ENCODE measurements around the gene SLCO2B1. TPM values are rescaled to one million over a fixed set of nuclear protein-coding genes. Genes with fewer than 3 reads are reported as not detected.
A peak's percentile ranks its signal among the peaks of the same experiment; 100 is the strongest.
"Not testable (repeated sequence)": the region's sequence is repeated elsewhere in the genome, so short reads cannot be mapped to it uniquely, and the experiment has no call there.

Gene SLCO2B1, protein sequence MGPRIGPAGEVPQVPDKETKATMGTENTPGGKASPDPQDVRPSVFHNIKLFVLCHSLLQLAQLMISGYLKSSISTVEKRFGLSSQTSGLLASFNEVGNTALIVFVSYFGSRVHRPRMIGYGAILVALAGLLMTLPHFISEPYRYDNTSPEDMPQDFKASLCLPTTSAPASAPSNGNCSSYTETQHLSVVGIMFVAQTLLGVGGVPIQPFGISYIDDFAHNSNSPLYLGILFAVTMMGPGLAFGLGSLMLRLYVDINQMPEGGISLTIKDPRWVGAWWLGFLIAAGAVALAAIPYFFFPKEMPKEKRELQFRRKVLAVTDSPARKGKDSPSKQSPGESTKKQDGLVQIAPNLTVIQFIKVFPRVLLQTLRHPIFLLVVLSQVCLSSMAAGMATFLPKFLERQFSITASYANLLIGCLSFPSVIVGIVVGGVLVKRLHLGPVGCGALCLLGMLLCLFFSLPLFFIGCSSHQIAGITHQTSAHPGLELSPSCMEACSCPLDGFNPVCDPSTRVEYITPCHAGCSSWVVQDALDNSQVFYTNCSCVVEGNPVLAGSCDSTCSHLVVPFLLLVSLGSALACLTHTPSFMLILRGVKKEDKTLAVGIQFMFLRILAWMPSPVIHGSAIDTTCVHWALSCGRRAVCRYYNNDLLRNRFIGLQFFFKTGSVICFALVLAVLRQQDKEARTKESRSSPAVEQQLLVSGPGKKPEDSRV
- not detected in 2 replicates for total RNA-seq (2014; rRNA removed; shearing (Covaris generic))

DNA sequence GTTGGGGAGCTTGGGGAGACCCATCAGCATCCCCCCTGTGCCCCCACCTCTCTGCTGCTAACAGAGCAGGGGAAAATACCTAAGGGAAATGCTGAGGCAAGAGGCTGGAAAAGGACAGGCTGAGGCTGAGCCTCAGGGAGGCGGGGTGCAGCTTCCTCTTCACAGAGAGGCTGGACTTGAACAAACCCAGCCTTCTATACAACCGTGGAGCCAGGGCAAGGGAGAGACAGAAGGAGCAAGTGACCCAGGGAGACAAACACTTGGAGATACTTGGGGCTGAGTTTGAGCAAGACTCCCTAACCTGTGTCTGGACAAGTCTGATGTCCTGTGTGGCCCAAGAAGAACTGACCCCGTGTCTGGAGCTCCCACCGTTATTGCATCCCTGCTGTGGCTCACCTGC, at the start of gene SLCO2B1:
Gene SLCO2B1, plus strand, starts transcription at position 229 of the 400 bp plus-strand sequence. CDS start 275 bp downstream, outside the sequence.
- in situ Hi-C loops (cut with HindIII; ENCODE audit: low sequenced_read_pairs) = no loop called here
- DNase-seq (ENCODE audit: low spot score) = no peak

DNA sequence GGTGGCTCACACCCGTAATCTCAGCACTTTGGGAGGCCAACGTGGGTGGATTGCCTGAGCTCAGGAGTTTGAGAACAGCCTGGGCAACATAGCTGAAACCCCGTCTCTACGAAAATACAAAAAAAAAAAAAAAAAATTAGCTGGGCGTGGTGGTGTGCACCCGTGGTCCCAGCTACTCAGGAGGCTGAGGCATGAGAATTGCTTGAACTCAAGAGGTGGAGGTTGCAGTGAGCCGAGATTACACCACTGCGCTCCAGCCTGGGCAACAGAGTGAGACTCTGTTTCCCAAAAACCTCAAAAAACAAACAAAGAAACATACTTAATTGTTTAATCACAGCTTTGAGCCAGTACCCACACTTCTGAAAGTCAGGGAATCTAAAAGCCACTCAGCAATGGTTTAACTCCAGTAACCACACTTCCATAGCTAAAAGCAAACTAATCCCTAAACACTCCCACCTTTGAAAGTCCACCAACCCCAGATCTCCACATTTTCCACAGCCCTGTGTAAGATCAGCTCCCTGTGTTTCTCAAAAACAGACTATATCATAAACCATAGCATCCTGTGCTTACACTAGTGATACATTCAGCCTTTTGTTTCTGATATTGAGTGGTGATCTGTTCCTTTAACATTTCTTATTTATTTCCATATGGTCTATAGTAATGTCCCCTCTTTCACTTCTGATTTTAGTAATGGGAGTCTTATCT, 49.3 kb upstream of the SLCO2B1 start:
- in situ Hi-C loops (cut with HindIII; ENCODE audit: low sequenced_read_pairs) = no loop called here
- DNase-seq (ENCODE audit: low spot score) = no peak

DNA sequence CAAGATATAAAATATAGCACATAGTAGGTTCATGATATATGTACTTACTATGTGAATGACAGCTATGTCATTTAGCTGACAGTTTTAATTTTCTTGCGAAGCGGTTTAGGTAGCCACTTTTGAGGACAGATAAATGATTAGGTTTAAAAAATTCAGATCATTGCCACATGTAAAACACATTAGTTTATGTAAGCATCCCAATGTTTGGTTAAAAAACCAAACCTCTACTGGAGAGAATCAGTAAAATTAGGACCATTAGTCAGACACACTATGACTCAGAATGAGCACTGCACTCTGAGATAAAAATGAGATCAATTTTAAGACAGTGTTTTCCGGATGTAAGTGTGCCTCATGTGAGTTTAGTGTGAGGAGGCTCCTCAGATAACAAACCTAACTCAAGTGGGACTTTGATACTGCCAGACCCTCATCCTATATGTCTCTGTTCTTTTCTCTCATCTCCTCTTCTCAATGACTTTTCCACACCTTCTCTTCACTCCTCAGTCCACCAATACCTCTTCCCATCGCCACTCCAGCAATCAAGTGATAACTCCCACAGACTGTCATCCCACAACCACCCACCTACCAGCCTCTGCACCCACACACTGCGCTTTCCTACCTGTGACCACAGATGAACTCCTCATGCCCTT, 47.4 kb upstream of the SLCO2B1 start:
- DNase-seq (ENCODE audit: low spot score) = no peak
- in situ Hi-C loops (cut with HindIII; ENCODE audit: low sequenced_read_pairs) = no loop called here

DNA sequence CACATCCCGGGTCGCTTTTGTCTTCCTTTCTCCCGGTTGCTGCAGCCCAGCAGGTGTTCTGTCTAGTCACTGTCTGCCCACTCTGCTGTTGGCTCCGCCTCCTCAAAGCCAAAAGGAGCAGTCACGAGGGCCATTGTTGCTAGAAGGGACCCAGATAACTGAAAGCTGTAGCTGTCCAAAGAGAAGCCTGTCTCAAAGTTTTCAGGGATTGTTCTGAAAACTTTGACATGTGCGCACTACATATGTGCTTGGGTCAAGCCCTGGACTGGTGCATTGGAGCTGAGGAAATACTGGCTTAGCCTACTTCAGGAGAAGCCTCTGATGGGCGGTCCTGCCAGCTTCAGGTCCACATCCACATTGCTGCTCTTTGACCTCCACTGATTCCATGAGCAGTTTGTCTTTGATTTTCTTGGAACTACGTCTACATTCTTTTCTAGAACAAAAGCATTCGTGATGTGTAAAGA, 45.4 kb upstream of the SLCO2B1 start:
- in situ Hi-C loops (cut with HindIII; ENCODE audit: low sequenced_read_pairs) = no loop called here
- DNase-seq (ENCODE audit: low spot score) = no peak

DNA sequence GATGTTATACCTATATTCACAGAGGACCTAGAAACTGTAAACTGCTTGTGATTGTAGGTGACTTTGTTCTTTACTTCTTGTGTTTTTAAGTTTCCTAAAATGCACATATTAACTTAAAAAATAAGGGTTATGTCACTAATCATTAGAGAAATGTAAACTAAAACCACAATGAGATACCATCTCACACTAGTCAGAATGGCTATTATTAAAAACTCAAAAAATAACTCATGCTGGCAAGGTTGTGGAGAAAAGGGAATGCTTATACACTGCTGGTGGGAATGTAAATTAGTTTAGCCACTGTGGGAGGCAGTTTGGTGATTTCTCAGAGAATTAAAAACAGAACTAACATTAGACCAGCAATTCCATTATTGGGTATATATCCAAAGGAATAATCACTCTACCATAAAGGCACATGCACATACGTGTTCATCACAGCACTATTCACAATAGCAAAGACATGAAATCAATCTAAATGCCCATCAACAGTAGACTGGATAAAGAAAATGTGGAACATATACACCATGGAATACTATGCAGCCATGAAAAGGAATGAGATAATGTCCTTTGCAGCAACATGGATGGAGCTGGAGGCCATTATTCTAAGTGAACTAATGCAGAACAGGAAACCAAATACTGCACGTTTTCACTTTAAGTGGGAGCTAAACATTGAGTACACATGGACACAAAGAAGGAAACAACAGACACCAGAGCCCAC, 44.8 kb upstream of the SLCO2B1 start:
- DNase-seq (ENCODE audit: low spot score); in situ Hi-C loops (cut with HindIII; ENCODE audit: low sequenced_read_pairs): not testable (repeated sequence)

DNA sequence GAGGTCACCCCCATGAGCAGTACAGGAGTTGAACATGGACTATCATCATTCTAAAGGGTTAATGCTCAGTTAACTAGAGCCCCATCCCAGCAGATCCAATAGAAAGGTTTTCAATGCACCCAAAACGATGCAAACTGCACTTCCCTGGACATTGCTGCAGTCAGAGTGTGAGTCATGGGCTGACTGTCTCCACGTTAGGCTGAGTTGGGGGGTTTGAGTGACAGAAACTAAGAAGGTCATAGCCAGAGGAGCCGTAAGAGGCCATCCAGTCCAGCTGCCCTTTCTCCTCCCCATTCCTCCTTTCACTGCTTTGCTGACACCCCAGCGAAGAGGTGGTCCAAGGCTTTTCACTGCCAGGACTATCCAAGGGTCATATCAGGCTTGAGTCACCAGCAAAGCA, 43.7 kb upstream of the SLCO2B1 start:
- in situ Hi-C loops (cut with HindIII; ENCODE audit: low sequenced_read_pairs) = no loop called here
- no peak for DNase-seq (ENCODE audit: low spot score)

DNA sequence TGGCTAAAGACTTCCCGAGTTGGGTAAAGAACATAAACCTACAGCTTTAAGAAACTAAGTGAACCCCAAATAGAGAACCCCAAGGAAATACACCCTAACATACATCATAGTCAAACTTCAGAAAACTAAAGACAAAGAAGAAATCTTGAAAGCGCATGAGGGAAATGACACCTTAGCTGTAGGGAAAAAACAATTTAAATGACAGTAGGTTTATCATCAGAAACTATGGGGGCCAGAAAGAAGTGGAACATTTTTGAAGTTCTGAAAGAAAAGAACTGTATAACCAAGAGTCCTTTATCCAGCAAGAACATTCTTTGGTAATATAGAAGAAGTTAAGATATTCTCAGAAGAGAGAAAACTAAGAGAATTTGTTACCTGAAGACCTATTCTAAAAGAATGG, 38.7 kb upstream of the SLCO2B1 start:
- no peak for DNase-seq (ENCODE audit: low spot score)
- in situ Hi-C loops (cut with HindIII; ENCODE audit: low sequenced_read_pairs) = no loop called here

DNA sequence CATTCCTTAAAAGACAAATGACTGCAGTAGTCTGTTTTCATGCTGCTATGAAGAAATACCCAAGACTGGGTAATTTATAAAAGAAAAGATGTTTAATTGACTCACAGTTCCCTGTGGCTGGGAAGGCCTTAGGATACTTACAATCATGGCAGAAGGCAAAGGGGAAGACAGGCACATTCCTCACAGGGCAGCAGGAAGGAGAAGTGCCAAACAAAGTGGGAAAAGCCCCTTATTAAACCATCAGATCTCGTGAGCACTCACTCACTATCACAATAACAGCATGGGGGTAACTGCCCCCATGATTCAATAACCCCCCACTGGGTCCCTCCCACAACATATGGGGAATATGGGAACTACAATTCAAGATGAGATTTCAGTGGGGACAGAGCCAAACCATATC, 37.9 kb upstream of the SLCO2B1 start:
- in situ Hi-C loops (cut with HindIII; ENCODE audit: low sequenced_read_pairs) = no loop called here
- no peak for DNase-seq (ENCODE audit: low spot score)

DNA sequence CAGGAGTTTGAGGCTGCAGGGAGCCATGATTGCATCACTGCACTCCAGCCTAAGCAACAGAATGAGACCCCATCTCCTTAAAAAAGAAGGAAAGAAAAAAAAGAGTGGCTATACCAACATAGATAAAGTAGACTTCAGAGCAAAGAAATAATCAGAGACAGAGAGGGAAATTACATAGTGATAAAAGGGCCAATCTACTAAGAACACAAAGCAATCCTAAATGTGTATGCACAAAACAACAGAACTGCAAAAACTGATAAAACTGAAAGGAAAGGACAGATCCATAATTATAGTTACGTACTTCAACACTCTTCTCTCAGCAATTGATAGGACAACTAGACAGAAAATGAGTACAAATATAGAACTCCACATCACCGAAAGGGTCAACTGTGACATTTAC, 36.4 kb upstream of the SLCO2B1 start:
- in situ Hi-C loops (cut with HindIII; ENCODE audit: low sequenced_read_pairs) = no loop called here
- no peak for DNase-seq (ENCODE audit: low spot score)

DNA sequence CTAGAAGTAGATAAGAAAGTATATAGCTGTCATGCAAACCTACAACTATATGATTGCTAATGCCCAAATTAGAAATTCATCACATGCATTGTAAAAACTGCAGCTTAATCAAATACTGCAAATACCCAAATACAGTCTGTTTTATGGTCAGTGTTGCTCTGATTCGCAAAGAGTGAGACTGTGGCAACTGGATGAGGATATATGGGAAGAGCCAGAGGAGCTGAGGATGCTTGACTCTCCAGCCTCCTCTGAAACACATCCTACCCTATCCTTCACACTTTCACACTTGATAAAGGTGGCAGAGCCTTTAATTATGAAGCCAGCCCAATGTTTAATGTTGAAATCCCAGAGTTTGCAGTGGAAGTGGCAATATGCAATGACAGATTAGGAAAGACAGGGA, 32.3 kb upstream of the SLCO2B1 start:
- in situ Hi-C loops (cut with HindIII; ENCODE audit: low sequenced_read_pairs) = no loop called here
- no peak for DNase-seq (ENCODE audit: low spot score)

DNA sequence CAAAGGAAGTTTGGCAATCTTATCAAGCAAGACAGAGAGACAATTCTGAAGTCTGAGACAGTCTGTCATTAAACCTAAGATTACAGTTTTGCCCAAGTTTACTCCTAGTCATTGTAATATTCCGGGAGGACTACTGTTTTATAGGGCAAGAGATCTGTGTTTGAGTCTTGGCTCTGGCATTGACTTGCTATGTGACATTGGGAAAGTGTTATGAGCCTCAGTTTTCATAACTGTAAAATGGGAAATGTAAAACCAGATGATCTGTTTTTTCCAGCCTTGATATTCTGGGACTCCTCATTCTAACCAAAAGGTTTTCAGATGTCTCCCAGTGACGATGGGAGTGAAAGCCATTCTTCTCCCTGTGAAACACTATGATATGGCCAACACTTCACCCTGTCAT, 24.3 kb upstream of the SLCO2B1 start:
- in situ Hi-C loops (cut with HindIII; ENCODE audit: low sequenced_read_pairs) = no loop called here
- no peak for DNase-seq (ENCODE audit: low spot score)

DNA sequence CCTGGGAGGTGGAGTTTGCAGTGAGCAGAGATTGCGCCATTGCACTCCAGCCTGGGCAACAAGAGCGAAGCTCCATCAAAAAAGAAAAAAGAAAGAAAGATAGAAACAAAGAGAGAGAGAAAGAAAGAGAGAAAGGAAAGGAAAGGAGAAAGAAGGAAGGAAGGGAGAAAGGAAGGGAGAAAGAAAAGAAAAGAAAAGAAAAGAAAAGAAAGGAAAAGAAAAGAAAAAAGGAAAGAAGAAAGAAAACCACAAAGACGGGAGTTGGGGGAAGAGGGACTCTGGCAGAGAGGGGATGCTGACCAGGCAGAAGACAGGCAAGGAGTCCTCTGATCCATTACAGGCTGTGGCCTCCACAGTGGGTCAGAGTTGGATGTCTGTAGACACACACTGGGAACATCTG, 18.8 kb upstream of the SLCO2B1 start:
- DNase-seq (ENCODE audit: low spot score) = no peak
- in situ Hi-C loops (cut with HindIII; ENCODE audit: low sequenced_read_pairs) = no loop called here

DNA sequence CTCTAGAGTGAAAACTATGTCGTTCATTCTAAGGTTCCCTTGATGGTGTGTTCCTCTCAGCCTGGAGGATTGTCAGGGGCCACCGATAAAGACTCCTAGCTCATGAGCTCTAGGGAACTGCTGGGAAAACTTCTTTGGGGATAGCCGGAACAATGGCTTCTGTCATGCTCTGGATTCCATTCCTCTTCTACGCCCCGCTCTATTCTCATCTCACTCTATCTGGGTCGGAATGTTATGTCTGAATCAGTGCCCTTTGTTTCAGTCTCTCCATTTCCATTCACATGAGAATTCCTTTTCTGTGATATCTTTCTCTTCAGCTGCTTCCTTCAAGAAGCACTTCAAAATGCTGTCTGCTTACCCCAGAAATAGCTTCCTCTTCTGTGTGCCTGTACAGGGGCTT, 16.9 kb upstream of the SLCO2B1 start:
- DNase-seq (ENCODE audit: low spot score) = no peak
- in situ Hi-C loops (cut with HindIII; ENCODE audit: low sequenced_read_pairs) = no loop called here

DNA sequence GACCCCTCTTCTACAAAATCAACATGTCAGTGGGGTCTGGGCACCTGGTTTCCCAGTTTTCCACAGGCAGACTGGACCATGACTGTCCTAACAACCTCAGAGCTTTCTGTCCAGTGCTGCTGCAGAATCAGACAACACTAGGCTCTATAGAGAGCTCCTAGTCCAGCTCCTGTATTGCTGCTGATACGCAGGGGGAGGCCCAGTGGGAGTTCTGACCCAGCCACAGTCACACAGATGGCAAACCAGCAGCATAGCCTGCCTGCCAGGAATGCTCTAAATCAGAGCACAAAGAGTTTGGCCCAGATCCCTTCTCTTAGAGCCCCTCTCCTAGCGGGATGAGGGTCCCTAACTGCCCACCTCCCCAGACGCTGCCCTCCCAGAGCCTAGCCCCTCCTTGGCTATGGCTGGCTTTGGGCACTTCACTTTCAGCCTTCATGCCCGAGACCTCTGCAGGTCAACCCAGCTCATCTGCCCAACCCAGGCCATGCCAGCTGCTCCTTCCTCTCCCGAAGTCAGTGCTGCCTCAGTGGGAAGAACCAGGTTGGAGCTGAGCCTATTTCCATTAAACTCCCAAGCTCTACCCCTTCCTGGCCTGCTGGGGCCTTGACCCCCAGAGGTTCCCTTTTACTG, 15.8 kb upstream of the SLCO2B1 start:
- peak; percentile 89 for DNase-seq (ENCODE audit: low spot score)
- in situ Hi-C loops (cut with HindIII; ENCODE audit: low sequenced_read_pairs) = no loop called here

DNA sequence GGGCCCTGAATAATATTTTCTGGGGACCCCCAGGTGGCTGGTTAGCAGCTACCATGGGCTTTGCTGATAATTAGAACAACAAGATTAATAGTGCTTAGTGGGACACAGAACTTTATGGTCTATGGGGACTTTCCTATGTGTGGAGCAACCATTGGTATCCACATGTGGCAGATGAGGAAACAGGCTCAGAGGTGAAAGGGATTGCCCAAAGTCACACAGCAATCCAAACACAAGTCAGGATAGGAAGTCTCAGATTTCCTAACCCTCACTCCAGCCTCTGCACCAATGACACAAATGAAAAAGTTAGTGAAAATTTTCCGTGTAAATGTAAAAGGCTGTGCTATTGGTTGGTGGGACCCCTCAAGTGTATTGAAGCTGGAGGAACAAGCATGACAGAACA, 15.3 kb upstream of the SLCO2B1 start:
- in situ Hi-C loops (cut with HindIII; ENCODE audit: low sequenced_read_pairs) = no loop called here
- peak; percentile 13 for DNase-seq (ENCODE audit: low spot score)

DNA sequence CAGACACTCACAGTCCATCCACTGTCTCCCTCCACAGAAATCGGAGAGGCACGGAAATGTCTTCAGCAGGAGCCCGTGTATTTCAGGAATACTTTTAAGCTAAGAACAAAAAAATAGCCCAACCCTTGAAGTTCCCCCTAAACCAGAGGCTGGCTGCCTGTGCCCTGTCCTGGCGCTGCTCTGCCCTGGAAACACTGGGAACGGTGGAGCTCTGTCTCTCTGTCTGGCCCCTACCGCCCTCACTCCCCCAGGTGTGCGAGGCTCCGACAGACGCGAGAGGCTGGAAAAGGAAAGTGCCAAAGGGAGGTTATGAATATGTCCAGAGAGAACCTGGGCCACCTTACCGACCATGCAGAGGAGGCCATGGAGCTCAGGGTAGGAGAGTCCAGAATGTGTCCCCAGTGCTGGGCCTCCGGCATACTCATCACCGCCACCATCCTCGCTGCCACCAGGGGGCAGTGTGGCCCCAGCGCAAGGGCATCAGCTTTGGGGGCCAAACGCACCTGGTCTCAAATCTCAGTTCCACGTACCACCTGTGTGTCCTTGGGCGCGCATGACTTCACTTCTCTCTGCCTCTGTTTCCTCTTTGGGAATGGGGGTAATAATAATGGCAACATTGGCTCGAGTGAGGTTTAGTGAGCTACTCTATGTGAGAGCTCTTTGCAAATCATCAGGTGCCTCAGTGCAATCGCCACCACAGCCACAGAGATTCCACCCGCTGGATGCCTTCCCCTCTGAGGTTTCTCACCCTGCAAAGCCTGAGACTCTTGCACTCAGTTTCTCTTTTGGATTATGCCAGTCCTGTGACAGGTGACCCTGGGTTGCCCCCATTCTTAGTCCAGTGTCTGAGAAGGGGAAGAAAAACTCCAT, 10.4 kb upstream of the SLCO2B1 start:
- in situ Hi-C loops (cut with HindIII; ENCODE audit: low sequenced_read_pairs) = no loop called here
- DNase-seq (ENCODE audit: low spot score) = no peak

DNA sequence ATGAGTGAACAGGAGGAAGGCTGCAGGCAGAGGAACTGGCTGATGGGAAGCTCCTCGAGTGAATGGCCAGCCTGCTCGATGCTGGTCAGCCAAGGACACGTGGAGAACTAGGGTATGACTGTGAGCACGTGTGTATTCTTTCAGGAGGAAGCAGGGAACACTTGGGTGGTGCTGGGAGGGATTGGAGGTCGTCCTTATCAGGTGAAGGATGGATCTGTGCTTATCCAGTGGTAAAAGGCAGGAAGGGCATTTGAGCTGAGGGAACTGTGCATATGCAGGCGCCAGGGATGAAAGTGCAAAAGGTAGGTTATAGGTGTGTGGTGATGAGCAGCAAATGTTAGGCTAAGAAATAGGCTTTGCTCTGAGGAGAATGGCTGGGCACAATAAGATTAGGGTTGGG, 9.7 kb upstream of the SLCO2B1 start:
- in situ Hi-C loops (cut with HindIII; ENCODE audit: low sequenced_read_pairs) = no loop called here
- no peak for DNase-seq (ENCODE audit: low spot score)

Measured in G401 (cell line).